HepG2 (cell line): ENCODE measurements around the gene BCL2L1. TPM values are rescaled to one million over a fixed set of nuclear protein-coding genes. Genes with fewer than 3 reads are reported as not detected.
A peak's percentile ranks its signal among the peaks of the same experiment; 100 is the strongest.

Experiments
- CBX5 ChIP-seq: sonication (generic); formaldehyde crosslinking; IDR thresholded peaks from 2 replicates; pipeline ENCODE4 v1.4.0; 2020; ENCODE audit warnings: missing genetic modification reagents, borderline replicate concordance
- DNMT3B ChIP-seq: conservative IDR thresholded peaks from 2 replicates; pipeline ENCODE4 v1.6.1; 2016; ENCODE audit warnings: missing biosample characterization, control low read depth
- E2F2 ChIP-seq: sonication (generic); formaldehyde crosslinking; IDR thresholded peaks from 2 replicates; pipeline ENCODE4 v1.4.0; 2020; ENCODE audit warnings: missing genetic modification reagents, borderline replicate concordance
- ETV5 ChIP-seq: IDR thresholded peaks from 2 replicates; pipeline ENCODE4 v1.6.1; 2018; ENCODE audit warnings: missing biosample characterization, missing genetic modification reagents, inconsistent platforms, borderline replicate concordance
- HOXA3 ChIP-seq: sonication (generic); formaldehyde crosslinking; IDR thresholded peaks from 2 replicates; pipeline ENCODE4 v1.5.0; 2020; ENCODE audit warnings: missing genetic modification reagents
- KAT7 ChIP-seq: IDR thresholded peaks from 2 replicates; pipeline ENCODE4 v1.6.1; 2018; ENCODE audit warnings: borderline replicate concordance, missing compliant biosample characterization
- MED1 ChIP-seq: sonication (generic); formaldehyde crosslinking; IDR thresholded peaks from 2 replicates; pipeline ENCODE4 v1.4.0; 2020; ENCODE audit warnings: missing genetic modification reagents
- NR3C1 ChIP-seq: sonication (generic); formaldehyde crosslinking; IDR thresholded peaks from 2 replicates; pipeline ENCODE4 v1.4.0; 2020; ENCODE audit warnings: missing genetic modification reagents
- RBFOX2 ChIP-seq: fragments of 200-400 bp; formaldehyde crosslinking; IDR thresholded peaks from 2 replicates; pipeline ENCODE4 v1.6.1; 2017; ENCODE audit warnings: low read depth, mild to moderate bottlenecking, low read length
- REL ChIP-seq: sonication (generic); formaldehyde crosslinking; conservative IDR thresholded peaks from 2 replicates; pipeline ENCODE4 v1.8.0; 2022; ENCODE audit warnings: mild to moderate bottlenecking, missing genetic modification reagents, moderate library complexity
- SALL1 ChIP-seq: sonication (generic); formaldehyde crosslinking; IDR thresholded peaks from 2 replicates; pipeline ENCODE4 v1.8.0; 2022; ENCODE audit warnings: mild to moderate bottlenecking, missing genetic modification reagents
- SATB2 ChIP-seq: sonication (generic); formaldehyde crosslinking; IDR thresholded peaks from 2 replicates; pipeline ENCODE4 v1.5.0; 2020; ENCODE audit warnings: missing genetic modification reagents
- SKI ChIP-seq: fragments of 450-650 bp; IDR thresholded peaks from one replicate; pipeline ENCODE4 v1.6.1; 2018; ENCODE audit warnings: mild to moderate bottlenecking; ENCODE audit not compliant: partially characterized antibody
- THRA ChIP-seq: sonication (generic); formaldehyde crosslinking; IDR thresholded peaks from 2 replicates; pipeline ENCODE4 v1.4.0; 2020; ENCODE audit warnings: missing genetic modification reagents, borderline replicate concordance
- ZMYM3 ChIP-seq: sonication (generic); formaldehyde crosslinking; IDR thresholded peaks from 2 replicates; pipeline ENCODE4 v1.5.1; 2020; ENCODE audit warnings: mild to moderate bottlenecking, missing genetic modification reagents
- ZNF121 ChIP-seq: sonication (generic); formaldehyde crosslinking; IDR thresholded peaks from 2 replicates; pipeline ENCODE4 v1.5.0; 2020; ENCODE audit warnings: mild to moderate bottlenecking, missing genetic modification reagents
- ZNF547 ChIP-seq: sonication (generic); formaldehyde crosslinking; IDR thresholded peaks from 2 replicates; pipeline ENCODE4 v1.5.1; 2020; ENCODE audit warnings: mild to moderate bottlenecking, missing genetic modification reagents
- ZNF790 ChIP-seq: sonication (generic); formaldehyde crosslinking; IDR thresholded peaks from 2 replicates; pipeline ENCODE4 v1.8.0; 2022; ENCODE audit warnings: missing genetic modification reagents, mild to moderate bottlenecking, borderline replicate concordance
- ZNF883 ChIP-seq: sonication (generic); formaldehyde crosslinking; IDR thresholded peaks from 2 replicates; pipeline ENCODE4 v1.5.1; 2020; ENCODE audit warnings: mild to moderate bottlenecking, missing genetic modification reagents; ENCODE audit errors: not compliant biosample characterization
- polyA plus RNA-seq, 8 experiments: library from polyadenylated mRNA; depleted of rRNA in 3 of 8; stranded (reverse) in 7 of 8; unstranded in 1 of 8; fragments of >200 nt; fragmentation: Illumina TruSeq in 4 of 8; extraction: Trizol in 4 of 8; gene quantifications; 2 replicates each; pipeline versions ENCODE4 v1.2.1 to v1.2.3, GENCODE V29; 2011 to 2016; ENCODE audit warnings: low read depth in 4 of 8, missing spikeins in 1 of 8, mixed read lengths in 1 of 8; ENCODE audit not compliant: insufficient read depth in 1 of 8
- total RNA-seq, 5 experiments: library from RNA; depleted of rRNA; stranded (reverse); fragments of >200 nt; fragmentation: Illumina TruSeq; extraction: Trizol; gene quantifications; 2 replicates each; pipeline ENCODE4 v1.2.3, GENCODE V29; 2016; ENCODE audit warnings: low read depth in 1 of 5
- TF ChIP-seq, protein P1 (sequence below): IDR thresholded peaks from 2 replicates; pipeline ENCODE4 v1.4.0; 2020; ENCODE audit warnings: mild to moderate bottlenecking, missing genetic modification reagents
- TF ChIP-seq, protein P2 (sequence below): sonication (generic); formaldehyde crosslinking; conservative IDR thresholded peaks from 2 replicates; pipeline ENCODE4 v1.8.0; 2022; ENCODE audit warnings: mild to moderate bottlenecking, moderate library complexity, missing genetic modification reagents

BCL2L1 gene
- total and polyA plus RNA-seq, 2 of the 13 experiments (the other 11 are each of a cell fraction or from before 2014, with no cell fraction given), result 164 to 258 TPM

GRCh38 chr20:31711179-31712111 lies 11.2 kb downstream of the BCL2L1 start (continued):
- TF ChIP-seq, protein P1, sequence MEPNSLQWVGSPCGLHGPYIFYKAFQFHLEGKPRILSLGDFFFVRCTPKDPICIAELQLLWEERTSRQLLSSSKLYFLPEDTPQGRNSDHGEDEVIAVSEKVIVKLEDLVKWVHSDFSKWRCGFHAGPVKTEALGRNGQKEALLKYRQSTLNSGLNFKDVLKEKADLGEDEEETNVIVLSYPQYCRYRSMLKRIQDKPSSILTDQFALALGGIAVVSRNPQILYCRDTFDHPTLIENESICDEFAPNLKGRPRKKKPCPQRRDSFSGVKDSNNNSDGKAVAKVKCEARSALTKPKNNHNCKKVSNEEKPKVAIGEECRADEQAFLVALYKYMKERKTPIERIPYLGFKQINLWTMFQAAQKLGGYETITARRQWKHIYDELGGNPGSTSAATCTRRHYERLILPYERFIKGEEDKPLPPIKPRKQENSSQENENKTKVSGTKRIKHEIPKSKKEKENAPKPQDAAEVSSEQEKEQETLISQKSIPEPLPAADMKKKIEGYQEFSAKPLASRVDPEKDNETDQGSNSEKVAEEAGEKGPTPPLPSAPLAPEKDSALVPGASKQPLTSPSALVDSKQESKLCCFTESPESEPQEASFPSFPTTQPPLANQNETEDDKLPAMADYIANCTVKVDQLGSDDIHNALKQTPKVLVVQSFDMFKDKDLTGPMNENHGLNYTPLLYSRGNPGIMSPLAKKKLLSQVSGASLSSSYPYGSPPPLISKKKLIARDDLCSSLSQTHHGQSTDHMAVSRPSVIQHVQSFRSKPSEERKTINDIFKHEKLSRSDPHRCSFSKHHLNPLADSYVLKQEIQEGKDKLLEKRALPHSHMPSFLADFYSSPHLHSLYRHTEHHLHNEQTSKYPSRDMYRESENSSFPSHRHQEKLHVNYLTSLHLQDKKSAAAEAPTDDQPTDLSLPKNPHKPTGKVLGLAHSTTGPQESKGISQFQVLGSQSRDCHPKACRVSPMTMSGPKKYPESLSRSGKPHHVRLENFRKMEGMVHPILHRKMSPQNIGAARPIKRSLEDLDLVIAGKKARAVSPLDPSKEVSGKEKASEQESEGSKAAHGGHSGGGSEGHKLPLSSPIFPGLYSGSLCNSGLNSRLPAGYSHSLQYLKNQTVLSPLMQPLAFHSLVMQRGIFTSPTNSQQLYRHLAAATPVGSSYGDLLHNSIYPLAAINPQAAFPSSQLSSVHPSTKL (CRISPR knock-in tag), result peak; percentile 91
- TF ChIP-seq DNMT3B (CRISPR knock-in tag) (peak; percentile 91; the same call in 1 of the 2 replicates), ZNF547 (CRISPR knock-in tag) (no peak), SALL1 (CRISPR knock-in tag) (peak; percentile 56; the same call in 1 of the 2 replicates), KAT7 (CRISPR knock-in tag) (peak; percentile 14; the same call in 1 of the 2 replicates), MED1 (CRISPR knock-in tag) (peak; percentile 93), ZNF883 (CRISPR knock-in tag) (no peak), HOXA3 (CRISPR knock-in tag) (0 out of 2 replicates have a peak, but pooled peaks have one; percentile 19), REL (no peak), E2F2 (no peak), THRA (CRISPR knock-in tag) (peak; percentile 84; the same call in 1 of the 2 replicates), ZMYM3 (CRISPR knock-in tag) (no peak), RBFOX2 (peak; percentile 44; the same call in 1 of the 2 replicates), ZNF121 (CRISPR knock-in tag) (no peak), NR3C1 (no peak), CBX5 (CRISPR knock-in tag) (peak; percentile 78; the same call in 1 of the 2 replicates), SATB2 (CRISPR knock-in tag) (no peak), ZNF790 (CRISPR knock-in tag) (no peak), ETV5 (peak; percentile 38; the same call in 1 of the 2 replicates), SKI (peak; percentile 61)
- TF ChIP-seq, protein P2, sequence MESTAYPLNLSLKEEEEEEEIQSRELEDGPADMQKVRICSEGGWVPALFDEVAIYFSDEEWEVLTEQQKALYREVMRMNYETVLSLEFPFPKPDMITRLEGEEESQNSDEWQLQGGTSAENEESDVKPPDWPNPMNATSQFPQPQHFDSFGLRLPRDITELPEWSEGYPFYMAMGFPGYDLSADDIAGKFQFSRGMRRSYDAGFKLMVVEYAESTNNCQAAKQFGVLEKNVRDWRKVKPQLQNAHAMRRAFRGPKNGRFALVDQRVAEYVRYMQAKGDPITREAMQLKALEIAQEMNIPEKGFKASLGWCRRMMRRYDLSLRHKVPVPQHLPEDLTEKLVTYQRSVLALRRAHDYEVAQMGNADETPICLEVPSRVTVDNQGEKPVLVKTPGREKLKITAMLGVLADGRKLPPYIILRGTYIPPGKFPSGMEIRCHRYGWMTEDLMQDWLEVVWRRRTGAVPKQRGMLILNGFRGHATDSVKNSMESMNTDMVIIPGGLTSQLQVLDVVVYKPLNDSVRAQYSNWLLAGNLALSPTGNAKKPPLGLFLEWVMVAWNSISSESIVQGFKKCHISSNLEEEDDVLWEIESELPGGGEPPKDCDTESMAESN (CRISPR knock-in tag), result peak; percentile 35; the same call in 1 of the 2 replicates
